SK-N-SH (cell line): Measurements from ENCODE around the gene IL4R.

Experiments used
- CTCF ChIP-seq: fragments of 200-600 bp; sonication (generic); IDR thresholded peaks from 2 replicates; pipeline ENCODE4 v1.6.1; 2017; ENCODE audit warnings: antibody characterized with exemption, mild to moderate bottlenecking, moderate library complexity
- EP300 ChIP-seq, 2 experiments: IDR thresholded peaks; 2 replicates each; pipeline versions ENCODE4 v1.4.0 to v1.6.1; 2012; ENCODE audit warnings: borderline replicate concordance in 1 of 2, low read depth in 1 of 2, low read length in 1 of 2
- FOSL2 ChIP-seq: IDR thresholded peaks from 2 replicates; pipeline ENCODE4 v1.4.0; 2012; ENCODE audit warnings: low read depth, mild to moderate bottlenecking, moderate library complexity, borderline replicate concordance
- FOXM1 ChIP-seq: IDR thresholded peaks from 2 replicates; pipeline ENCODE4 v1.4.0; 2012; ENCODE audit warnings: low read depth, mild to moderate bottlenecking
- JUND ChIP-seq: IDR thresholded peaks from 2 replicates; pipeline ENCODE4 v1.4.0; 2012
- MAX ChIP-seq: IDR thresholded peaks from 2 replicates; pipeline ENCODE4 v1.4.0; 2012; ENCODE audit warnings: low read depth
- RAD21 ChIP-seq: IDR thresholded peaks from 2 replicates; pipeline ENCODE4 v1.6.1; 2012; ENCODE audit warnings: mild to moderate bottlenecking, low read length
- REST ChIP-seq: IDR thresholded peaks from 2 replicates; pipeline ENCODE4 v1.6.1; 2012; ENCODE audit warnings: mild to moderate bottlenecking, low read depth, low read length, moderate library complexity
- SMC3 ChIP-seq: IDR thresholded peaks from 2 replicates; pipeline ENCODE4 v1.6.1; 2012; ENCODE audit warnings: low read depth, low read length, improper control_type of control experiment
- TAF1 ChIP-seq: IDR thresholded peaks from 2 replicates; pipeline ENCODE4 v1.6.1; 2012; ENCODE audit warnings: low read depth, mild to moderate bottlenecking, low read length, moderate library complexity, borderline replicate concordance
- YY1 ChIP-seq: IDR thresholded peaks from 2 replicates; pipeline ENCODE4 v1.4.0; 2012; ENCODE audit warnings: low read depth, mild to moderate bottlenecking
- ZBTB33 ChIP-seq: IDR thresholded peaks from 2 replicates; pipeline ENCODE4 v1.4.0; 2012; ENCODE audit warnings: low read depth, borderline replicate concordance

- TF ChIP-seq RAD21: no peak
- no peak for TF ChIP-seq TAF1
- TF ChIP-seq CTCF: no peak
- no peak for TF ChIP-seq FOXM1
- TF ChIP-seq YY1: no peak
- no peak for TF ChIP-seq JUND
- TF ChIP-seq EP300 (IDR thresholded peaks at IDR 0.05; ENCODE audit: borderline replicate concordance in 1 of 2, low read depth in 1 of 2, low read length in 1 of 2): no peak
- no peak for TF ChIP-seq MAX
- TF ChIP-seq REST: no peak
- no peak for TF ChIP-seq FOSL2
- no peak for TF ChIP-seq SMC3
- no peak for TF ChIP-seq ZBTB33
Observed at GRCh38 chr16:27385398-27385797, 71.6 kb downstream of the IL4R start.
